Pancreas (tissue), 10 donors: ENCODE results near the gene CBS. TPM values are rescaled to one million over a fixed set of nuclear protein-coding genes. Genes with fewer than 3 reads are reported as not detected.
"Not testable (repeated sequence)": the region's sequence is repeated elsewhere in the genome, so short reads cannot be mapped to it uniquely, and the experiment has no call there.

ENCODE experiments used
- ATAC-seq, 4 donors: fragments of 200-7000 bp; cut with Tn5 transposase; one replicate each; pipeline versions ENCODE4 v1.8.0 to v1.9.1; 2020; ENCODE audit warnings: mild to moderate bottlenecking in 4 of 4, moderate library complexity in 4 of 4
- DNase-seq, 6 donors: peaks; one replicate each; pipeline ENCODE4 v3.0.0-alpha.2; 2020
- FAIRE-seq: peaks from 2 replicates; lab custom pipeline; 2012; peaks lifted over from hg19 to GRCh38; lab: Jason Lieb, UNC
- H3K27ac ChIP-seq, 4 donors: fragments of 200-600 bp; sonication (generic); 1 replicate in 3 of 4; 2 replicates in 1 of 4; pipeline versions ENCODE4 v1.5.0 to v1.8.0; 2020
- H3K27me3 ChIP-seq, 4 donors: fragments of 200-600 bp; one replicate each; pipeline ENCODE4 v1.8.0; 2021
- H3K36me3 ChIP-seq, 3 donors: fragments of 200-600 bp; sonication (generic) in 1 of 3; one replicate each; pipeline versions ENCODE4 v1.5.0 to v1.8.0; 2020 to 2021
- H3K4me1 ChIP-seq, 3 donors: fragments of 200-600 bp; one replicate each; pipeline ENCODE4 v1.8.0; 2021
- H3K4me3 ChIP-seq, 4 donors: fragments of 200-600 bp; sonication (generic) in 2 of 4; one replicate each; pipeline versions ENCODE4 v1.5.0 to v1.8.0; 2020 to 2021
- H3K9me3 ChIP-seq, 4 donors: fragments of 200-600 bp; one replicate each; pipeline ENCODE4 v1.8.0; 2021
- WGBS, 2 donors: extraction: QIAGEN DNeasy Blood & Tissue Kit; methylation state at CpG; one replicate each; pipeline ENCODE4 v1.1.7; 2013; 5-methylcytosine and 5-hydroxymethylcytosine counted together
- intact Hi-C, 3 donors: fragments of 100-400 bp; cut with DNase I; formaldehyde crosslinking; loops; one replicate each; pipeline versions ENCODE4 v1.11.1 to v1.14.2; 2022
- polyA plus RNA-seq, 2 donors: library from polyadenylated mRNA; stranded (reverse); fragments of 200-250 nt; gene quantifications; one replicate each; pipeline ENCODE4 v1.2.3, GENCODE V29; 2013
- total RNA-seq, 6 donors: library from RNA; stranded (reverse); fragmentation: NEBNext Ultra II Directional in 4 of 6; extraction: Animal tissue kit (Norgen Biotek cat#: 25700) in 4 of 6; gene quantifications; one replicate each; pipeline versions ENCODE4 v1.2.1 to v1.2.4, GENCODE V29; 2021 to 2023
- donor health status: healthy with polysubstance abuse.
- donor health status: DM: no; HTN: no; CAD: no; lungs with moderate emphysema.
- donor health status: DM: no; HTN: no; CAD: no.
- donor health status: control.
- donor health status: control.
- donor health status: Bipolar disorder and iron deficiency.
- donor health status: DM: yes; HTN: yes; CAD: no.
- donor health status: DM: no; HTN: no; CAD: no.
- donor health status: DM: no; HTN: no; CAD: no.
- donor health status: DM: yes; HTN: yes; CAD: no.

CBS gene
- total and polyA plus RNA-seq, 8 donors: 24.4 to 168 (median 91.6) TPM

- not testable (repeated sequence) for H3K27ac ChIP-seq
- WGBS, 2 donors: 93 to 95% methylated on average over 7 to 15 of the region's 30 CpGs
These were observed 9.6 kb downstream of the CBS start for GRCh38 chr21:43065991-43066390.

DNA sequence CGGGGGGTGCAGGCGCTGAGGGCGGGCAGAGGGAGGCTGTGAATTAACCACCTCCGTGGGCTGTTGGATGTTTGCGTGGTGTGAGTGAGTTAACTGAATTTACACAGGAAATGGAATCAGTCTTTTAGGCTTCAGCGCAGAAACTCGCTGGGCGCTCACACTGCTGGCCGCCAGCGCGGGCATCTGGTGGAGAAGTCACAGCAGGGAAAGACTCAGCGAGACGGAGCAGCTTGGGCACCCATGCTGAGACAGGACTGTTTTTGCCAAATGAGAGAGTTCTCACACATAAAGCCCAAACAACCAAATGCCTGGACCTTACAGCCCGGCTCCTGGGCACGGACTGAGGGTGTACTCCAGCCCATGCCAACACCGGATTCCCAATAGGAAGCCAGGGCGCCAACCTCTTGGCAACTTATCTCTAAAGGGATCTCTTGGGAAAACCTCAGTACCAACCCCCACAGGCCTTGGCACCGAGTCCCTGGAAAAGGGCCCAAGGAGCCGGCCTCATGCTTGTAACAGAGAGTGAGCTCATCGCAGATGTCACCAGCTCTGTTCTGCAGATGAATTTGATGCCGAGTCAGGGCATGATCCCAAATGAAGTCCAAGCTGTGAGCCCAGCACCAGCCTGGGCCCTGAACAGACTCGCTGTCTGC, 11.2 kb downstream of the CBS start:
- intact Hi-C loops, DNase-seq, H3K27ac ChIP-seq, H3K9me3 ChIP-seq, H3K4me3 ChIP-seq, H3K27me3 ChIP-seq, FAIRE-seq, H3K4me1 ChIP-seq, H3K36me3 ChIP-seq: not testable (repeated sequence)
- WGBS, 2 donors: no CpG with 5 or more reads among the region's 22 CpGs
- peak in 2 of 4 donors; percentile 36 to 39 for ATAC-seq

More at GRCh38 chr21:43065991-43066390, 9.6 kb downstream of the CBS start:
- H3K27me3 ChIP-seq, ATAC-seq, FAIRE-seq, intact Hi-C loops, H3K9me3 ChIP-seq, H3K4me1 ChIP-seq, H3K4me3 ChIP-seq, H3K36me3 ChIP-seq: not testable (repeated sequence)
- peak in 3 of 6 donors; percentile 2 to 60 (median 38) for DNase-seq

DNA sequence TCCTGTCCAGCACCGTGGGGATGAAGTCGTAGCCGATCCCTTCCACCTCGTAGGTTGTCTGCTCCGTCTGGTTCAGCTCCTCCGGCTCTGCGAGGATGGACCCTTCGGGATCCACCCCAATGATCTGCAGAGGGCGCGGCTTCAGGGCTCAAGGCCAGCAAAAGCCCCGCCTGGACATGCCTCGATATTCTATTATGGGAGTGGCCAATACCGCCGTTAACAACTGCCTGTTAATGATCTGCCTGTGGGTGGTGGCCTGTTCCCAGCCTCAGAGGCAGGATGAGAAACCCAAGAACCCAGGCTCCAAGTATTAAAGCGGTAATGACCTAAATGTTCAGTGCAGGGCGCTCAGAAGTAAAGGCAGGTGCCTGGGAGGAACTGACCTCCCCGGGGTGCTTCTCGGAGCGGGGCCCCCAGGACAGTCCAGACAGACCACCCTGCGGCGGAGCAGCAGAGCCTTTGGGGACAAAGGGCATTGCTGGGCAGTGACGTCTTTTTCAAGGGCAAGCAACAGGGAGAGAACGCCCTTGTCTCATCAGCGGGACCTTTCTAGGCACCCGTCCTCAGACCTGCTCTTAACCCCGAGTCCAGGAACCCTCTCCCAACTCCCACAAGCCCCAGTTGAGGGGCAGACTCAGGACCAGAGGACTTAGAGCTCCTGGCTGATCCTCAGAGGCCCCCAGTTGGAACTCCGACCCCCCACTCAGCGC, 12.5 kb downstream of the CBS start:
- H3K9me3 ChIP-seq, H3K4me3 ChIP-seq, intact Hi-C loops, H3K4me1 ChIP-seq, H3K27ac ChIP-seq, H3K36me3 ChIP-seq, H3K27me3 ChIP-seq, FAIRE-seq: not testable (repeated sequence)
- DNase-seq (peak in 1 of 6 donors; percentile 9), ATAC-seq (peak in 1 of 4 donors; percentile 31)
- 88 to 100% methylated on average over 1 to 2 of the region's 28 CpGs for WGBS, 2 donors

- DNase-seq, intact Hi-C loops, H3K27ac ChIP-seq, H3K27me3 ChIP-seq, H3K36me3 ChIP-seq, FAIRE-seq, H3K4me3 ChIP-seq, ATAC-seq, H3K4me1 ChIP-seq, H3K9me3 ChIP-seq: not testable (repeated sequence)
- no CpG with 5 or more reads among the region's 13 CpGs for WGBS, 2 donors
These were observed 22.5 kb downstream of the CBS start for GRCh38 chr21:43053112-43053511.

DNA sequence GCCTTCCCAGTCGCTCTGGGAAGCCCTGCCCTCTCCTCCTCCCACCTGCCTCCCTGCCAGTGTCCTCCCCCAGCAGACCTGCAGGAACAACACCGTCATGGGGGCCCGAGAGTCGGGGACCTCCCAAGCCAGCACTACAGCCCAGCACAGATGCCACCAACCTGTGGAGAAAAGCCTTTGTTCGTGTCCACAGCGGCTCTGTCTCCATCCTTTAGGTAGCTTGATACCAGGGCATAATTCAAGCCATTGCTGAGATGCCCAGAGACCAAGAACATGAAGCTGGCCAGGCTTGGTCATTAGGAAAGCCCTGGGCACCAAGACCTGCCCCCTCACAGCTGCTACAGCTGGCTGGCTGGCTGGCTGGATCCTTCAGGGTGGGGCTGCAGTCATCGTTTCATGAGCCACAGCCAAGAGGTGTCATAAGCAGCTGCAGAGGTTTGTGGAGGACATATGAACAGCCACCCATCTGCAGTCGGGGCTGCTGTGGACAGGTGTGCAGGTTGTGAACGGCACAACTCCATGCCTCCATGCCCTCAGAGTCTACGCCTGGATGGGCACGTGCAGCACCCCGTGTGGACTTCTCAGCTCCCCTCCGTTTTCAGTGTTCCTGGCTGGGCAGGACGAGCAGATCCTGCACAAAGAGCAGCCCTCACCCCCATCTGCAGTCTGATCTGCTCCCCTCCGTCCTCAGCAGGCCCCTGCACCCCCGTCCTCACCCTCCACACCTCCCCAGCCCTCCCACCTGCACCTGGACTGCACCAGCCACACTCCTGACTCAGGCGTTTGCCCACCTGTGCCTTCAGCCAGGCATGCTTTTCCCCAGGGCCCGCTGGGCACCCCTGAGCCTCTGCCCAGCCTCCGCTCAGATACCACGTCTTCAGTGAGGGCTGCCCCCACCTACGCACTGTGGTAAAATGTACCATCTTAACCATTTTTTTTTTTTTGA, 29.5 kb downstream of the CBS start:
- 32% methylated on average over 17 of the region's 21 CpGs for WGBS, 2 donors
- DNase-seq (peak in 2 of 6 donors; percentile 50 to 69), ATAC-seq (peak; percentile 43 to 53 (median 46))
- H3K27me3 ChIP-seq, intact Hi-C loops, FAIRE-seq, H3K9me3 ChIP-seq, H3K4me3 ChIP-seq, H3K36me3 ChIP-seq, H3K4me1 ChIP-seq: not testable (repeated sequence)
- peak overlapping the region in 1 of 4 donors; percentile 68 for H3K27ac ChIP-seq

- FAIRE-seq, intact Hi-C loops, H3K9me3 ChIP-seq, H3K36me3 ChIP-seq, H3K4me3 ChIP-seq, H3K27me3 ChIP-seq, H3K4me1 ChIP-seq: not testable (repeated sequence)
- ATAC-seq (peak; percentile 73 to 81 (median 80)), DNase-seq (peak in 2 of 6 donors; percentile 44 to 61)
- peak overlapping the region in 2 of 4 donors; percentile 46 to 68 for H3K27ac ChIP-seq
- WGBS, 2 donors: 33 to 49% methylated on average over 6 to 7 of the region's 17 CpGs
These were observed 30.3 kb downstream of the CBS start for GRCh38 chr21:43045165-43045875.

GRCh38 chr21:43044547-43044946, 31.1 kb downstream of the CBS start:
- peak in 1 of 4 donors; percentile 0 for ATAC-seq

DNA sequence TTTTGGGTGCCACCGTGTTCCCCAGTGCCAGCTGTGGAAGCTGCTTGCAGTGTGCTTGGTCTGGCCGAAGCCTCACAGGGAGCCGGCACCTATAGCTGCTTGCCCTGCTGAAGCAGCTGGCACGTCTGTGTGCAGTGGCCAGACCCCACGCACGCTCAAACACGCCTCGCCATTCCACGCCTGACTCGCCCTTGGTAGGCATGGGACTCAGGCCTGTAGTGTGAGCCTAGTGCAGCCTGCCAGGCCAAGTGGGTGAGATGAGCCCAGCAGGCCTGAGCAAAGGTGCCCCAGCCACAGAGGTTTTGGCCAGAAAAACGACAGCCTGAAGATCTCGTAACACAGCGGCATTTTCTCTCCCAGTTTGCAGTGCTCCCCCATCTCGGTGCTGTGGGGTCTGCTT, 32.3 kb downstream of the CBS start:
- ATAC-seq, H3K36me3 ChIP-seq, intact Hi-C loops, FAIRE-seq, H3K4me1 ChIP-seq, H3K27ac ChIP-seq, H3K9me3 ChIP-seq, H3K4me3 ChIP-seq, H3K27me3 ChIP-seq: not testable (repeated sequence)
- 89 to 96% methylated on average over 4 to 10 of the region's 14 CpGs for WGBS, 2 donors
- peak in 1 of 6 donors; percentile 38 for DNase-seq

More at GRCh38 chr21:43044547-43044946, 31.1 kb downstream of the CBS start:
- H3K4me1 ChIP-seq, H3K27ac ChIP-seq, FAIRE-seq, H3K4me3 ChIP-seq, H3K27me3 ChIP-seq, H3K36me3 ChIP-seq, H3K9me3 ChIP-seq, intact Hi-C loops: not testable (repeated sequence)
- DNase-seq: peak in 2 of 6 donors; percentile 21 to 25
- WGBS, 2 donors: 45 to 78% methylated on average over 8 to 12 of the region's 14 CpGs

GRCh38 chr21:43042169-43042568, 33.5 kb downstream of the CBS start:
- H3K4me3 ChIP-seq, H3K4me1 ChIP-seq, H3K27ac ChIP-seq, H3K9me3 ChIP-seq, H3K27me3 ChIP-seq, FAIRE-seq, intact Hi-C loops, H3K36me3 ChIP-seq: not testable (repeated sequence)
- ATAC-seq (peak in 3 of 4 donors; percentile 3 to 39 (median 14)), DNase-seq (peak in 1 of 6 donors; percentile 35)
- WGBS, 2 donors: 51 to 71% methylated on average over 5 of the region's 5 CpGs

GRCh38 chr21:43038659-43039044, 37.0 kb downstream of the CBS start:
- H3K4me3 ChIP-seq, DNase-seq, FAIRE-seq, H3K27me3 ChIP-seq, H3K4me1 ChIP-seq, H3K27ac ChIP-seq, H3K36me3 ChIP-seq, intact Hi-C loops, H3K9me3 ChIP-seq, ATAC-seq: not testable (repeated sequence)
- WGBS, 2 donors: 93% methylated on average over 7 to 8 of the region's 10 CpGs
